Bronchial epithelial cell (primary cell): Measurements from ENCODE around the gene TRHDE. TPM values are rescaled to one million over a fixed set of nuclear protein-coding genes. Genes with fewer than 3 reads are reported as not detected.

ENCODE experiments used
- DNase-seq: peaks from one replicate; pipeline ENCODE4 v3.0.0-alpha.2; 2010; ENCODE audit warnings: low read depth
- FAIRE-seq: peaks from 2 replicates; lab custom pipeline; 2011; peaks lifted over from hg19 to GRCh38; lab: Jason Lieb, UNC
- H3K27me3 ChIP-seq: 2 replicates; pipeline ENCODE4 v1.5.1; 2011; ENCODE audit warnings: low read length; ENCODE audit not compliant: control insufficient read depth, insufficient read depth
- H3K36me3 ChIP-seq: 2 replicates; pipeline ENCODE4 v1.5.1; 2011; ENCODE audit warnings: low read length; ENCODE audit not compliant: control insufficient read depth, insufficient read depth
- H3K4me3 ChIP-seq: 2 replicates; pipeline ENCODE4 v1.5.1; 2011; ENCODE audit warnings: mild to moderate bottlenecking, low read depth, low read length, control low read depth
- total RNA-seq: library from RNA; depleted of rRNA; stranded (reverse); fragments of >200 nt; gene quantifications from 2 replicates; pipeline ENCODE4 v1.2.1, GENCODE V29; 2014
- TF ChIP-seq, protein P1 (sequence below): IDR thresholded peaks from 2 replicates; pipeline ENCODE4 v1.5.1; 2011; ENCODE audit warnings: mild to moderate bottlenecking, moderate library complexity, low read length, control low read depth, inconsistent platforms; ENCODE audit not compliant: insufficient read depth, severe bottlenecking

The TRHDE gene
- total RNA-seq, 1 donor from 2014 or later: 0.26 TPM

GRCh38 chr12:72346363-72346944 is 74.3 kb downstream of the TRHDE start:
- FAIRE-seq (peak; percentile 7), DNase-seq (peak; percentile 67)
- Histone ChIP-seq H3K36me3 (no peaks in the 10 kb centered on the region), H3K27me3 (no peaks in the 10 kb centered on the region), H3K4me3 (no peak overlapping the region)
- TF ChIP-seq, protein P1, sequence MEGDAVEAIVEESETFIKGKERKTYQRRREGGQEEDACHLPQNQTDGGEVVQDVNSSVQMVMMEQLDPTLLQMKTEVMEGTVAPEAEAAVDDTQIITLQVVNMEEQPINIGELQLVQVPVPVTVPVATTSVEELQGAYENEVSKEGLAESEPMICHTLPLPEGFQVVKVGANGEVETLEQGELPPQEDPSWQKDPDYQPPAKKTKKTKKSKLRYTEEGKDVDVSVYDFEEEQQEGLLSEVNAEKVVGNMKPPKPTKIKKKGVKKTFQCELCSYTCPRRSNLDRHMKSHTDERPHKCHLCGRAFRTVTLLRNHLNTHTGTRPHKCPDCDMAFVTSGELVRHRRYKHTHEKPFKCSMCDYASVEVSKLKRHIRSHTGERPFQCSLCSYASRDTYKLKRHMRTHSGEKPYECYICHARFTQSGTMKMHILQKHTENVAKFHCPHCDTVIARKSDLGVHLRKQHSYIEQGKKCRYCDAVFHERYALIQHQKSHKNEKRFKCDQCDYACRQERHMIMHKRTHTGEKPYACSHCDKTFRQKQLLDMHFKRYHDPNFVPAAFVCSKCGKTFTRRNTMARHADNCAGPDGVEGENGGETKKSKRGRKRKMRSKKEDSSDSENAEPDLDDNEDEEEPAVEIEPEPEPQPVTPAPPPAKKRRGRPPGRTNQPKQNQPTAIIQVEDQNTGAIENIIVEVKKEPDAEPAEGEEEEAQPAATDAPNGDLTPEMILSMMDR: peak; percentile 65

DNA sequence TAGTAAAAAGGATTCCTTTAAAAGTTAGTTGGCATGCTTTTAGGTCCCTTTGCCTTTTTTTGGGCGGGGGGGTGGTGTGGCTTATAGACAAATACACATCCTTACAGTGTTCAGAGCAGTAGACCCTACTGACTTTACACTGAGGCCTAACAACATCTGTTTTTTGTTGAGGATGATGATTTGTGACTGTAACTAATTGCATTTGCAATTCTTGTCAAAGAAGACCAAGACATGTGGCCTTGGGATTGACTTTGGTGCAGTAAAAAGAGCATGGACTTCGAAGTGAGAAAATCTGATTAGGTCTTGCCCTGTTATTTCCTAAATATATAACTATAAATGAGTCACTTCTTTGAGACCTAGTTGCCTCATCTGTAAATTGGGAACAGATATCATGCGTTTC is 77.3 kb downstream of the TRHDE start:
- FAIRE-seq: no peak
- Histone ChIP-seq H3K4me3 (no peak overlapping the region), H3K27me3 (no peaks in the 10 kb centered on the region), H3K36me3 (no peaks in the 10 kb centered on the region)
- TF ChIP-seq, protein P1: no peak
- no peak for DNase-seq

- FAIRE-seq (no peak), DNase-seq (no peak)
- H3K27me3 ChIP-seq: no peaks in the 10 kb centered on the region
- no peaks in the 10 kb centered on the region for H3K36me3 ChIP-seq
- TF ChIP-seq, protein P1: no peak
- no peak overlapping the region for H3K4me3 ChIP-seq
These were observed 87.2 kb downstream of the TRHDE start for GRCh38 chr12:72359416-72359815.

- no peaks in the 10 kb centered on the region for H3K27me3 ChIP-seq
- TF ChIP-seq, protein P1: no peak
- no peak for DNase-seq
- H3K4me3 ChIP-seq: no peak overlapping the region
- no peaks in the 10 kb centered on the region for H3K36me3 ChIP-seq
- no peak for FAIRE-seq
These were observed 93.0 kb downstream of the TRHDE start for GRCh38 chr12:72365151-72365550.

GRCh38 chr12:72366255-72366654 is 94.1 kb downstream of the TRHDE start:
- no peak for FAIRE-seq
- Histone ChIP-seq H3K27me3 (no peaks in the 10 kb centered on the region), H3K36me3 (no peaks in the 10 kb centered on the region), H3K4me3 (no peak overlapping the region)
- TF ChIP-seq, protein P1: no peak
- DNase-seq: no peak

DNA sequence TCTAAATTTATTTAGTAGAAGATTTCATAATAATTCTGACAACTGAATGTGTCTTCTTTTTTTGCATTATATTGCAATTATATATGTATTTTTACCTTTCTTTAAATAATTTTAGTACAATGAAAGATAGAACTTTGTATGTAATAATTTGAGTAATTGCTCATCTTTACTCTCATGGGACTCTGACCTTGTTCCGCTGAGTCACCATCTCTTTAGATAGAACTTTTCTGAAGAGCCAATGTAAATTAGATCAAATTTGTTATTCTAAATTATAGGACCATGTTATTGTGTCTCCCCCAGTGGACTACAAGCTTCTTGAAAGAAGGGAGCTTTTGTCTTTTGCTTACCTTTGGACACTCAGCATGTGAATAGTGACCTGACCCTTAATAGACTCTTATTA is 96.1 kb downstream of the TRHDE start:
- TF ChIP-seq, protein P1: no peak
- DNase-seq: no peak
- Histone ChIP-seq H3K4me3 (no peak overlapping the region), H3K27me3 (no peaks in the 10 kb centered on the region), H3K36me3 (no peaks in the 10 kb centered on the region)
- FAIRE-seq: no peak
